Measurements from ENCODE around the gene CACNA1A.

GRCh38 chr19:13370948-13371347, 135.3 kb downstream of the CACNA1A start:
- TF ChIP-seq CTCF (IDR thresholded peaks at IDR 0.05; ENCODE audit: insufficient read depth, low read length), result no peak
- TF ChIP-seq, protein P1, sequence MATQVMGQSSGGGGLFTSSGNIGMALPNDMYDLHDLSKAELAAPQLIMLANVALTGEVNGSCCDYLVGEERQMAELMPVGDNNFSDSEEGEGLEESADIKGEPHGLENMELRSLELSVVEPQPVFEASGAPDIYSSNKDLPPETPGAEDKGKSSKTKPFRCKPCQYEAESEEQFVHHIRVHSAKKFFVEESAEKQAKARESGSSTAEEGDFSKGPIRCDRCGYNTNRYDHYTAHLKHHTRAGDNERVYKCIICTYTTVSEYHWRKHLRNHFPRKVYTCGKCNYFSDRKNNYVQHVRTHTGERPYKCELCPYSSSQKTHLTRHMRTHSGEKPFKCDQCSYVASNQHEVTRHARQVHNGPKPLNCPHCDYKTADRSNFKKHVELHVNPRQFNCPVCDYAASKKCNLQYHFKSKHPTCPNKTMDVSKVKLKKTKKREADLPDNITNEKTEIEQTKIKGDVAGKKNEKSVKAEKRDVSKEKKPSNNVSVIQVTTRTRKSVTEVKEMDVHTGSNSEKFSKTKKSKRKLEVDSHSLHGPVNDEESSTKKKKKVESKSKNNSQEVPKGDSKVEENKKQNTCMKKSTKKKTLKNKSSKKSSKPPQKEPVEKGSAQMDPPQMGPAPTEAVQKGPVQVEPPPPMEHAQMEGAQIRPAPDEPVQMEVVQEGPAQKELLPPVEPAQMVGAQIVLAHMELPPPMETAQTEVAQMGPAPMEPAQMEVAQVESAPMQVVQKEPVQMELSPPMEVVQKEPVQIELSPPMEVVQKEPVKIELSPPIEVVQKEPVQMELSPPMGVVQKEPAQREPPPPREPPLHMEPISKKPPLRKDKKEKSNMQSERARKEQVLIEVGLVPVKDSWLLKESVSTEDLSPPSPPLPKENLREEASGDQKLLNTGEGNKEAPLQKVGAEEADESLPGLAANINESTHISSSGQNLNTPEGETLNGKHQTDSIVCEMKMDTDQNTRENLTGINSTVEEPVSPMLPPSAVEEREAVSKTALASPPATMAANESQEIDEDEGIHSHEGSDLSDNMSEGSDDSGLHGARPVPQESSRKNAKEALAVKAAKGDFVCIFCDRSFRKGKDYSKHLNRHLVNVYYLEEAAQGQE (IDR thresholded peaks at IDR 0.05; ENCODE audit: insufficient replicate concordance, low read depth), result no peak
